ENCODE measurements around the gene RUNX3. TPM values are rescaled to one million over a fixed set of nuclear protein-coding genes. Genes with fewer than 3 reads are reported as not detected.
A peak's percentile ranks its signal among the peaks of the same experiment; 100 is the strongest.

The RUNX3 gene
- total RNA-seq, 2 donors from 2014 or later, result 5.0 to 8.9 TPM

DNA sequence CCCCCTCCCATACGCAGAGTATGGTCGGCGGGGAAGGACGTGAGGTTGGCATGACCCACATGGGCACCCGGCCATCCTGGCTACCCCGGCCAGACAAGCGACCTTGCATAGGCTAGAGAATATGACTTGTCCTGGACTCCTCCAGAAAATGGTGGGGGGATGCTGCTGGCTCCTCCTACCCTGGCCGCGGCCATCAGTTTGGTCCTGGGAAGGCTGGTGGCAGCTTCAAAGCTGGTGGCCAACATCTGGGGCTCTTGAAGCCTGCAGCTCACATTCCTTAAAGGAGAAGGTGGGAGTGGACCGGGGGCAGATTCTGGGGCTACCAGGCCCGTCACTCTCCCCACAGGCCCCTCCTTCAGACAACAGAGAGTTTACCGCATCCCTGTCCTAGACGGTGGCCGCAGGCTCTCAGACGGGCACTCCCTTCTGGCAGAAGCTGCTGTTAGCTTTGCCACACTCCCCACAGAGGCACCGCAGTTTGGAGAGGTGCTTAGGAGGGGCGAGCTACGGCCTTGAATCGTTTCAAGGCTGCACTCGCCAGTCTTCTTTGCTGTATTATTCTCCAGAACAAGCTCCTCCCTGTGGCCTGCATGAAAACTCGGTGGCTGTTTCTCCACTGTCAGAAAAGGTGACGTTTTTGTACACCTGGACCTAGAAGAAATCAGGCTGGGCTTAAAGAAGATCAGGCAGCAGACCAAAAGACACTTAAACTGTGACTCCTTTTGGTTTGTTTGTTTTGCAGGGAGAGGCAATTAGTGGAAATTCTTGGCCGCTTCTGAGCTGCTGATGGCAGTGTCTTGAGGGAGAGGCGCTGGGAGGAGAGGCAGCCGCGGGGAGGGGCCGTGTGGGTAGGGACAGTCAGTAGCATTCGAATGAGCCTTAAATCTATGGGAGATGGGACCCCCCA is 68.0 kb downstream of the RUNX3 start:
- intact Hi-C loops (cut with DNase I), result loop anchor here in 1 of 2 donors (2.0 kb wide), 1 partner anchor 53 kb away; no protein-coding TSS in a partner anchor
- DNase-seq (ENCODE audit: low spot score), result peak; percentile 59

DNA sequence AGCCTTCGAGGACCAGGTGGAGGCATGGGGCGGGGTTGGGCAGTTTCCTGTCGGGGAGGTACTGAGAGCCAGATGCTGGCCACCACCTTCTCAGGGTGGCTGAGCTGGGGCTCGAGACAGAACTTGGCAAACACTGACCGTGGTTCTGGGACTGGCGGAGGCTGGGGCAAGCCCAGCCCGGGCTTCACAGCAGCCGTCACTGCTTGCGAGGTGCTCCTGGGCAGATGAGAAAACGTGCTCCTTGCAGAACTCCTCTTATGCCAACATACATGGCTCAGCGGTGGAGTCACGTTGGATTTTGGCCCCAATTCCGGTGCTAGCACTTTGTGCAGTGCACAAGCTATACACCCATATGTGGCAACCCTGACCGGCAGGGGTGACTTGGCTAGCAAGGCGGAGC is 69.2 kb downstream of the RUNX3 start:
- intact Hi-C loops (cut with DNase I), result no loop called here
- peak; percentile 64 for DNase-seq (ENCODE audit: low spot score)

DNA sequence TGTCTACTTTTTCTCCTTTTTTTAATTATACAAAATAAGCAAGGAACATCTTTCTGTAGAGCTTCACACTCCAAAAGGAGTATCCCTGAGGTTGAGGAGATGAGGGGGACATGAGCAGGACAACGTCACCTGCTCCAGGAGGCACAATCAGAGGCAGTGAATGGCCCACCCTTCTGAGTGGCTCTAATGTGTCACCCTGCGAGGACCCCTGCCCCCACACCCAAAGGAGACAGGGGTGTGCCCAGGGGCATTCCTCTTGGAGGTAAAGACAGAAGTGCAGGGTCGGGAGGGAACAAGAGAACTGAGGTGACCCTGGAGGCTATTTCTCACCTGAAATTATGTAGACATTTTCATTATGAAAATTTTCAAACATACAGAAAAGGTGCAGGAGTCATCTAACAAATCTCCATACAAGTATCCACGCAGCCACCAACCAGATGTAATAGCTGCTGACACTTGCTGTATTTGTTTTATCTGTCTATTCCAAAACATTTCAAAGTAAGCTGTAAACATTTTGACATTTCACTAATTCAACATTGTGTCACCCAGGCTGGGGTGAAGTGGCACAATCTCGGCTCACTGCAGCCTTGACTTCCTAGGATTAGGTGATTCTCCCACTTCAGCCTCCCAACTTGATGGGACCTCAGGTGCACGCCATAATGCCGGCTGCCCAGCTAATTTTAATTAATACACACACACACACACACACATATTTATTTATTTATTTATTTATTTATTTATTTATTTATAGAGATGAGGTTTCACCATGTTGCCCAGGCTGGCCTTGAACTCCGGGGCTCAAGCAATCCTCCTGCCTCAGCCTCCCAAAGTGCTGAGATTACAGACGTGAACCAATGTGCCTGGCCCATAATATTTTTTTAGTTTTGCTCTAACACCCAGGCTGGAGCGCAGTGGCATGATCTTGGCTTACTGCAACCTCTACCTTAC is 70.7 kb downstream of the RUNX3 start:
- intact Hi-C loops (cut with DNase I), result loop anchor here in 1 of 2 donors (10.0 kb wide), 2 partner anchors 245 to 345 kb away; no protein-coding TSS in a partner anchor
- DNase-seq (ENCODE audit: low spot score), result peak; percentile 58

DNA sequence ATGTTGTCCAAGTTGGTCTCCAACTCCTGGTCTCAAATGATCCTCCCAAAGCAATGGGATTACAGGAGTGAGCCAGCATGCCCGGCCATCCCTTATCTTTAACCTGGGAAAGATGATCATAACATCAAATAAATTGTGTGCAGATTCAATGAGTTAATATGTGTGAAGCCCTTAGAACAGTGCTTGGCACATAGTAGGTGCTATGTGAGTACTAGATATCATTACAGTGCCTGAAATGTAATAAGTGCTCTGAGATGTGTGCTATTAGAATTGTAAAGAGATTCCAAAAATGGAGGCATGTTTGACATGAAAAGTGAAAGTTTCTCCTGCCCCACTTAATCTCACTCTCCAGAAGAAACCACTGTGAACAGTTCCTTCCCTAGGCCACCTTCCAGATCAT is 71.8 kb downstream of the RUNX3 start:
- intact Hi-C loops (cut with DNase I), result loop anchor here in 1 of 2 donors (10.0 kb wide), 2 partner anchors 247 to 347 kb away; no protein-coding TSS in a partner anchor

DNA sequence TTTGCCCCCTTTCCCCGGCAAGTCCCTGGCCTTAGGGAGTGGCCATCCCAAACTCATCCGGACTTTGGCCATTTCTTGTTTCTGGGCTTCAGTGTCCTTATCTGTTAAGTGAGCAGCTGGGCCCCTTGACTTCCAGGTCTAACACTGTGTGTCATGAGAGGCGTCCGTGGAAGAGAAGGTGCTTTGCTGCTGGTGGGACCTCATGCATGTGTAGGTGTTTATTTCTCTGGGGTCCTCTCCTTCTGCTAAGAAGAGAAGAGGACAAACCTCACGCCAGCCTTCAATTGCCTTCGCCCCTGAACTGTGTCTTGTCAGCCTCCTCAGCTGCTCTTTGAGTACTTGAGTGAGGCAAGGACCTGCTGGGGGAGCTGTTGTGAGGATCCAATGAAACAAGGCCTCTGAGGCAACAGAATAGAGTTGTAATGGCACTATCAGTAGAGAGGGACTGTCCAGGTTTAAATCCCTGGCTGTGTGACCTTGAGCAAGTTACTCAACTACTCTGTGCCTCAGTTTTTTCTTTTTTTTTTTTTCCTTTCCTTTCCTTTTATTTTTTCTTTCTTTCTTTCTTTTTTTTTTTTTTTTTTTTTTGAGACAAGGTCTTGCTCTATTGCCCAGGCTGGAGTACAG is 72.5 kb downstream of the RUNX3 start:
- intact Hi-C loops (cut with DNase I), result loop anchor here in 1 of 2 donors (10.0 kb wide), 2 partner anchors 247 to 347 kb away; no protein-coding TSS in a partner anchor
- DNase-seq (ENCODE audit: low spot score), result peak; percentile 40

More for the DNA sequence above, 71.8 kb downstream of the RUNX3 start:
- no peak for DNase-seq (ENCODE audit: low spot score)

DNA sequence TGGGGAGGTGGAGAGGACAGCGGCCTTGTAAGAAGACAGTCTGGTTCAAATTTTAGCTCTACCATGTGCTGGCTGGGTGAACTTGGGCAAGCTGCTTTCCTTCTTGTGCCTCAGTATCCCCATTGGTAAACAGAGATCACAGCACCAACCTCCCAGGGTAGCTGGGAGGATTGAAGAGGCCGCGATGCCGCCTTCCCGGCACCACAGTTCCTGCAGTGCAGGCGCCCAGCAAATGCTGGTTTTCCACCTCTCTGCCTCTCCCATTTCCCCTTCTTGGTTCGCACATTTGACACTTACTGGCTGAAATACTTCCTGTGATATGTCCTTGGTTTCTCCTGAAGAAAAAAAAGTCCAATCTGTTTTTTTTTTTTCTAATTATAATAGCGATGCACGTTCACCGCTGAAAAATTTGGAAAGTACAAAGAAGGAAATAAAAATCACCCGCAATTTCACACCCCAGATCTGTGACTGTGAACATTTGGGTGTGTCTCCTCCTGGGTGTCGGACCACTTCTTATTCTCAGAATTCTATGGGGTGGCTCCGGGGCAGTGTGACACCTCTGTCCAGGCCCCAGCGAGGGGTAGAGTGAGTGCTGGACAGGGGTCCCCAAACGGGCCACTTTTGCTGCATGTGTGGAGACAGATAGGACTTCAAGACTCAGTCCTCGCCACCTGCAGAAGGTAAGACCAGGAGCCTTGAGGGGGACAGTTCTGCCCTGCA is 73.1 kb downstream of the RUNX3 start:
- intact Hi-C loops (cut with DNase I), result loop anchor here in 1 of 2 donors (10.0 kb wide), 2 partner anchors 248 to 348 kb away; no protein-coding TSS in a partner anchor

DNA sequence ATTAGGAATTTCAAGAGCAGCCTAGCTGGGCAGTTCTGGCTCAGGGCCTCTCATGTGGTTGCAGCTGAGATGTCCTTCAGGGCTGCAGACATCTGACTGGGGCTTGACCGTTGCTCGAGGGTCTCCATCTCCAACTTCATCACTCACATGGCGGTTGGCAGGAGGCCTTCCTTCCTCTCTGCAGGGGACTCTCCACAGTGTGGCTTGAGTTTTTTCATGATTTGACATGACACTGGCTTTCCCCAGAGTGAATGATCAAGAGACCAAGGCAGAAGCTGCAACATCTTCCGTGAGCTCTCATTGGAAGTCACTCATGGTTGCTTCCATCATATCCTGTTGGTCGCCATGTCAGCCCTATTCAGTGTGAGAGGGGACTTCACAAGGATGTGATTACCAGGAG is 74.6 kb downstream of the RUNX3 start:
- peak; percentile 13 for DNase-seq (ENCODE audit: low spot score)
- intact Hi-C loops (cut with DNase I), result loop anchor here in 1 of 2 donors (10.0 kb wide), 2 partner anchors 249 to 349 kb away; no protein-coding TSS in a partner anchor

More for the DNA sequence above, 73.1 kb downstream of the RUNX3 start:
- DNase-seq (ENCODE audit: low spot score), result peak; percentile 49

DNA sequence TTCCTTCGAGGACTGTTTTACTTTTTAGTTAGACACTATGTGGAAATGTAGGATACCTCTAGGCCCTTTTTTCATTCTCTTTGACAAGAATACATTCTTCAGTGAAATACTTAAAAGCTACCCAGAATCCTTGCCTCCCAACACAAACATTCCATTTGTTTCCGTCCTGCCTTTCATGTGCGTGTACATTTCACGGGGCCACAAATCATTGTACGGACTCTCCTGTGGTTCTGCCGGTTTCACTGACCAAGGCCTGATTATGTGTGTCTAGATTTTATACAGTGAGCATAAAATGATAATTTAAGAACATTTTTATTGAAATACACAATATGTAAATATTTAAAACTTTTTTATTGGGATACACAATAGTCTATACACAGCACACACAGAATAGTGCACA is 76.4 kb downstream of the RUNX3 start:
- intact Hi-C loops (cut with DNase I), result loop anchor here in 1 of 2 donors (5.0 to 10.0 kb wide), 3 partner anchors 184 to 351 kb away; no protein-coding TSS in a partner anchor

DNA sequence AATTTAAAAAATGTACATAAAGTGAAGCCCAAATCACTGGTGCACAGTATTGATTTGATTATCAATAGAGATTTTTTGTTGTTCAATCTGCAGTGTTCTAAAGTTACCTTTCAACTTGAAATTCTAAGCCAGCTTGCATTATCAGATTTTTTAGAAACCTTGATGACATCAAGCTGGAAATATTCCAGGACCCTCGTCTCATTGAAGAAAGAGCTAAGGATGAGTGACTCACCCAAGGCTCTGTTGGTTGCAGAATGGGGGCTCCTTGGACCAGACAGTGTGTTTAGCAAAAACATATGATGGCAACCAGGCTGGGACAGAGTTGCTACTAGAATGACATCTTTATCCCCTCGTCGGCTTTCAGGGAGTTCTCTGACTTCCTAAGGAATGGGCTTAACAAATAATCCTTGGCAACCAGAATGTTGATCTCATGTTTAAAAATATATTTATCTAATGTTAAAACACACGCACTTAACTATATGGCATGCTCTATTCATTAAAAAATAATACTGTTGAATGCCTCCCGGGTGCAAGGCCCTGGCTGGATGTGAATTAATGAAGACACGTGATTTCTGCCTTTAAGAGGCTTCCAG is 79.7 kb downstream of the RUNX3 start:
- intact Hi-C loops (cut with DNase I), result loop anchor here in 1 of 2 donors (5.0 to 10.0 kb wide), 3 partner anchors 187 to 354 kb away; no protein-coding TSS in a partner anchor
- DNase-seq (ENCODE audit: low spot score), result no peak

More for the DNA sequence above, 76.4 kb downstream of the RUNX3 start:
- DNase-seq (ENCODE audit: low spot score), result no peak

DNA sequence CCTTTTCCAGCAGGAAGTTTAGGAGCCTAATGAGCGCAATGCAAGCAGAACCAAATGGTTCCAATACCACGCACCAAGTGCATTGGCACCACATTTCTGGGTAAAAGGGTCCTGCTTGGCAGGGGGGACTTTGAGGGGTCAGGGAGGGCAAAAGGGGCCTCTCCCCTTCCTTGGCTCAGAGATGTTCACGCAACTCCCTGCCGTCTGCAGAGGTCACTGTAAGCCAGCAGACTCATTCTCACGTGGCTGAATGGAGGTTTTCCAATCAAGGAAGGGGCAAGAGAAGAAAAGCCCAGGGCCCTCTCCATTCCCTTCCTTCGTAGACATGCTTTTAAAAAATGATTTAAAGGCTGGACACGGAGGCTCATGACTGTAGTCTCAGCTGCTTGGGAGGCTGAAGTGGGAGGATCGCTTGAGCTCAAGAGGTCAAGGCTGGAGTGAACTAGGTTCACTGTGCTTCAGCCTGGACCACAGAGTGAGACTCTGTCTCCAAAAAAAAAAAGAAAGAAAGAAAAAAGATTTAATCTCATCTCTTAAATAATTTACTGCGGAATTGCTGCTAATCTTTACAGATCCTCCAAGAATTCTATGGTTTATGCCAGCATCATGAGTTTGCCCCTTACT is 80.3 kb downstream of the RUNX3 start:
- intact Hi-C loops (cut with DNase I), result loop anchor here in 1 of 2 donors (5.0 to 10.0 kb wide), 3 partner anchors 188 to 355 kb away; no protein-coding TSS in a partner anchor
- DNase-seq (ENCODE audit: low spot score), result peak; percentile 18

Small RNAs within 50 kb of the gene (microRNA-seq; reads per million reads assigned to microRNA genes)
- gene MIR6731 (ENCODE audit: borderline microRNAs expressed in 2 of 2), result 0 reads per million in 2 donors

Other genes starting within 250 kb of the RUNX3 start
- 100 to 1,000 TPM; 566 to 848 TPM for gene CLIC4, start 184.8 kb downstream of the RUNX3 start, total RNA-seq

All from posterior vena cava (tissue), 2 donors.